Transverse colon (tissue), 4 donors: ENCODE measurements around the gene JAKMIP1. TPM values are rescaled to one million over a fixed set of nuclear protein-coding genes. Genes with fewer than 3 reads are reported as not detected.

Experiments
- DNase-seq: peaks from one replicate; pipeline ENCODE4 v3.0.0-alpha.2; 2019
- H3K27ac ChIP-seq, 4 donors: fragments of 200-600 bp; sonication (generic); 2 replicates each; pipeline ENCODE4 v1.5.1; 2016 to 2018; ENCODE audit warnings: inconsistent platforms in 4 of 4
- H3K27me3 ChIP-seq: fragments of 200-600 bp; sonication (generic); 2 replicates; pipeline ENCODE4 v1.5.1; 2017; ENCODE audit warnings: inconsistent platforms
- H3K36me3 ChIP-seq, 4 donors: fragments of 200-600 bp; sonication (generic); 2 replicates each; pipeline ENCODE4 v1.5.1; 2017 to 2019; ENCODE audit warnings: inconsistent platforms in 4 of 4
- H3K4me1 ChIP-seq, 4 donors: fragments of 200-600 bp; sonication (generic); 2 replicates each; pipeline ENCODE4 v1.5.1; 2017 to 2020; ENCODE audit warnings: inconsistent platforms in 4 of 4
- H3K4me3 ChIP-seq, 4 donors: fragments of 200-600 bp; sonication (generic); 1 replicate in 1 of 4; 2 replicates in 3 of 4; pipeline versions ENCODE4 v1.5.1 to v1.6.1; 2017 to 2019; ENCODE audit warnings: inconsistent platforms in 4 of 4
- H3K9me3 ChIP-seq, 2 donors: fragments of 200-600 bp; sonication (generic); 2 replicates each; pipeline ENCODE4 v1.5.1; 2017 to 2019; ENCODE audit warnings: inconsistent platforms in 2 of 2
- CTCF ChIP-seq, 5 experiments: fragments of 200-600 bp in 3 of 5; fragments of 450-650 bp in 2 of 5; sonication (generic) in 3 of 5; IDR thresholded peaks; 1 replicate in 2 of 5; 2 replicates in 3 of 5; pipeline ENCODE4 v1.5.1; 2016 to 2017; ENCODE audit warnings: antibody characterized with exemption in 5 of 5, inconsistent platforms in 3 of 5, mild to moderate bottlenecking in 2 of 5, moderate library complexity in 1 of 5
- EP300 ChIP-seq: sonication (generic); formaldehyde crosslinking; IDR thresholded peaks from one replicate; pipeline ENCODE4 v1.6.1; 2017; ENCODE audit warnings: antibody characterized with exemption, low read depth
- POLR2A ChIP-seq: fragments of 450-650 bp; IDR thresholded peaks from one replicate; pipeline ENCODE4 v1.6.1; 2016; ENCODE audit warnings: antibody characterized with exemption, mild to moderate bottlenecking, moderate library complexity
- POLR2AphosphoS5 ChIP-seq, 3 donors: sonication (generic); formaldehyde crosslinking; IDR thresholded peaks; one replicate each; pipeline ENCODE4 v1.6.1; 2016; ENCODE audit warnings: antibody characterized with exemption in 3 of 3
- WGBS, 2 donors: methylation state at CpG; one replicate each; pipeline ENCODE4 v1.1.5; 2018; ENCODE audit warnings: low coverage in 1 of 2; 5-methylcytosine and 5-hydroxymethylcytosine counted together
- in situ Hi-C, 4 donors: fragments of 200-750 bp; cut with MboI; loops; one replicate each; pipeline versions ENCODE4 v1.15.0 to v1.15.1; 2017; ENCODE audit warnings: low sequenced_read_pairs in 3 of 4, low pct_ligation_motif_present in 1 of 4, low pct_unique_long_range_greater_than_20kb in 1 of 4
- intact Hi-C: fragments of 100-400 bp; cut with DNase I; formaldehyde crosslinking; loops from one replicate; pipeline ENCODE4 v1.15.1; 2023; ENCODE audit warnings: low total_unique reads
- total RNA-seq, 4 donors: library from RNA; depleted of rRNA; stranded (reverse); fragments of >200 nt; gene quantifications; one replicate each; pipeline ENCODE4 v1.1.0, GENCODE V29; 2016

JAKMIP1 gene
- total RNA-seq, 4 donors from 2014 or later: 1.2 to 1.7 TPM; not detected in 2

GRCh38 chr4:5999830-6000365 is 200.5 kb downstream of the JAKMIP1 start:
- no peak for TF ChIP-seq POLR2AphosphoS5 (IDR thresholded peaks at IDR 0.05)
- no peak for TF ChIP-seq POLR2A
- no peak for TF ChIP-seq EP300
- TF ChIP-seq CTCF (IDR thresholded peaks at IDR 0.05): no peak
- intact Hi-C loops: no loop called here
- DNase-seq: no peak
- Histone ChIP-seq H3K9me3 (no peaks in the 10 kb centered on the region), H3K4me1 (no peaks in the 10 kb centered on the region), H3K27me3 (peaks cover 3% of the 10 kb centered on the region), H3K36me3 (no peaks in the 10 kb centered on the region), H3K4me3 (no peak overlapping the region), H3K27ac (no peak overlapping the region)
- in situ Hi-C loops: no loop called here
- 53 to 79% methylated on average over 2 to 9 of the region's 9 CpGs for WGBS, 2 donors

GRCh38 chr4:5999356-5999755 is 201.0 kb downstream of the JAKMIP1 start:
- DNase-seq: no peak
- H3K27ac ChIP-seq: no peak overlapping the region
- no peaks in the 10 kb centered on the region for H3K9me3 ChIP-seq
- no peak for TF ChIP-seq CTCF (IDR thresholded peaks at IDR 0.05)
- no peak for TF ChIP-seq EP300
- TF ChIP-seq POLR2A: no peak
- TF ChIP-seq POLR2AphosphoS5 (IDR thresholded peaks at IDR 0.05): no peak
- in situ Hi-C loops (no loop called here), intact Hi-C loops (no loop called here)
- no peaks in the 10 kb centered on the region for H3K4me1 ChIP-seq
- WGBS, 2 donors: 78% methylated on average over 6 of the region's 6 CpGs; no CpG with 5 or more reads in 1 of the 2 donors
- no peak overlapping the region for H3K4me3 ChIP-seq
- peaks cover 3% of the 10 kb centered on the region for H3K27me3 ChIP-seq
- H3K36me3 ChIP-seq: no peaks in the 10 kb centered on the region

GRCh38 chr4:5998333-5998936 is 201.9 kb downstream of the JAKMIP1 start:
- H3K36me3 ChIP-seq: no peaks in the 10 kb centered on the region
- 0 to 2% methylated on average over 2 to 9 of the region's 9 CpGs for WGBS, 2 donors
- H3K4me1 ChIP-seq: no peaks in the 10 kb centered on the region
- in situ Hi-C loops: no loop called here
- DNase-seq: peak; percentile 41
- H3K9me3 ChIP-seq: no peaks in the 10 kb centered on the region
- peaks cover 3% of the 10 kb centered on the region for H3K27me3 ChIP-seq
- H3K27ac ChIP-seq: no peak overlapping the region
- TF ChIP-seq CTCF (IDR thresholded peaks at IDR 0.05): peak; percentile 63 to 87 (median 79)
- no peak for TF ChIP-seq POLR2A
- no peak for TF ChIP-seq POLR2AphosphoS5 (IDR thresholded peaks at IDR 0.05)
- TF ChIP-seq EP300: no peak
- intact Hi-C loops: no loop called here
- no peak overlapping the region for H3K4me3 ChIP-seq

- Histone ChIP-seq H3K36me3 (no peaks in the 10 kb centered on the region), H3K27ac (no peak overlapping the region), H3K4me3 (no peak overlapping the region), H3K9me3 (no peaks in the 10 kb centered on the region), H3K4me1 (no peaks in the 10 kb centered on the region), H3K27me3 (peaks cover 5% of the 10 kb centered on the region)
- TF ChIP-seq EP300 (no peak), POLR2AphosphoS5 (IDR thresholded peaks at IDR 0.05) (no peak), CTCF (IDR thresholded peaks at IDR 0.05) (no peak), POLR2A (no peak)
- DNase-seq: no peak
- 50% methylated on average over 4 of the region's 4 CpGs; no CpG with 5 or more reads in 1 of the 2 donors for WGBS, 2 donors
- in situ Hi-C loops (no loop called here), intact Hi-C loops (no loop called here)
Observed at GRCh38 chr4:5996641-5997040, 203.7 kb downstream of the JAKMIP1 start.
